GM12873 (cell line): Measurements from ENCODE around the gene TANGO2.

Experiments used
- TF ChIP-seq, protein P1 (sequence below): IDR thresholded peaks from 2 replicates; pipeline ENCODE4 v1.5.1; 2012; ENCODE audit warnings: low read depth, mild to moderate bottlenecking, moderate library complexity, low read length, control low read depth; ENCODE audit not compliant: insufficient read depth; ENCODE audit errors: missing control alignments

The TANGO2 gene

DNA sequence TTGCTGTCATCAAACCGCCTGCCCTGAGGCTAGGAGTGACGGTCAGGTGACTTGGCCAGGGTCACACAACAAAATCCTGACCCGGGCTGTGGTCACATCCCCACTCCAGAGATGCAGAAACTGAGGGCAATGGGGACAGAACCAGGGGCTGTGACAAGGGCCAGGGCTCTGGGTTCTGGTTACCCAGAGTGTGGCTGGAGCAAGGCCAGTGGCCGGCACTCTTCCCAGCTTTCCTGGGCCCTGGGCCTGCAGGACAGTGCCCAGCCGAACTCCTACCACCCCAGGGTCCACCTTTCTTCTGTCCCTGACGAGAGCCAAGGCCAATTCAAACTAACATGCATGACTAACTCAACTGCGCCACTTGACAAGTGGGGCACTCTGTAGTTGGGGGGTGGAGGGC is 40.1 kb upstream of the TANGO2 start:
- TF ChIP-seq, protein P1, sequence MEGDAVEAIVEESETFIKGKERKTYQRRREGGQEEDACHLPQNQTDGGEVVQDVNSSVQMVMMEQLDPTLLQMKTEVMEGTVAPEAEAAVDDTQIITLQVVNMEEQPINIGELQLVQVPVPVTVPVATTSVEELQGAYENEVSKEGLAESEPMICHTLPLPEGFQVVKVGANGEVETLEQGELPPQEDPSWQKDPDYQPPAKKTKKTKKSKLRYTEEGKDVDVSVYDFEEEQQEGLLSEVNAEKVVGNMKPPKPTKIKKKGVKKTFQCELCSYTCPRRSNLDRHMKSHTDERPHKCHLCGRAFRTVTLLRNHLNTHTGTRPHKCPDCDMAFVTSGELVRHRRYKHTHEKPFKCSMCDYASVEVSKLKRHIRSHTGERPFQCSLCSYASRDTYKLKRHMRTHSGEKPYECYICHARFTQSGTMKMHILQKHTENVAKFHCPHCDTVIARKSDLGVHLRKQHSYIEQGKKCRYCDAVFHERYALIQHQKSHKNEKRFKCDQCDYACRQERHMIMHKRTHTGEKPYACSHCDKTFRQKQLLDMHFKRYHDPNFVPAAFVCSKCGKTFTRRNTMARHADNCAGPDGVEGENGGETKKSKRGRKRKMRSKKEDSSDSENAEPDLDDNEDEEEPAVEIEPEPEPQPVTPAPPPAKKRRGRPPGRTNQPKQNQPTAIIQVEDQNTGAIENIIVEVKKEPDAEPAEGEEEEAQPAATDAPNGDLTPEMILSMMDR, result no peak

DNA sequence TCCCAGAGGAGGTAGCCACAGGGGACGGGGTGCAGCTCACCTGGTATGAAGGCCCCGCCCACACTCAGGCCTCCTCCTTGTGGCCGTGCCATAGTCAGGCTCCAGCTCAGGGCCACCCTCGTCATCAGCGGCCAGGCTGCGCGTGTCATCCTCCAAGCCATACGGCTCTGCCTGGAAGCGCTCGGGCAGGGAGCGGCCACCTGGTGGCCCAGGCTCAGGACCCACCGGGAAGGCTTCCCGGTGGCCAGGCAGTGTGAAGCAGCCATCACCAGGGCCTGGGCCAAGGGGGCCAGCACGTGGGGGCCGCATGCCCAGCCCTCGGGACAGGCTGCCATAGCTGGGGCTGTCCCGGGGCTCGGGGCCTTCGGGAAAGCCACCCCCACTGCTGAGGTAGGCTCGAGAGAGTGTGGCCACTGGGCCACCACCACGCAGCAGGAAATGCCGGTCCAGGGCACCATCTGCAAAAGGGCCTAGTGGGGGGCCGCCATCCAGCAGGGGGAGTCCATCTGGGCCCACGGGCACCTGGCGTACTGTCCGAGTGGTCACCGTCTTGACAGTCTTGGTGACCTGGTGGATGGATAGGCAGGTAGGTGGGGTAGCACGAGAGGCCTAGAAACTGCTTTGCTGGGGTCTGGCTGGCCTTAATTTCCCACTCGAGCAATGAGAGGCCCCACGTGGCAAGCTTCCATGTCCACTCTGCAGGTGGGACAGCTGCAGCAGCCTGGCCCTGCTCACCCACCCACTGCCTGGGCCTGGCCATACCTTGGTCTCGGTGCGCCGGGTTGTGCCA is 39.5 kb upstream of the TANGO2 start:
- TF ChIP-seq, protein P1, result no peak

DNA sequence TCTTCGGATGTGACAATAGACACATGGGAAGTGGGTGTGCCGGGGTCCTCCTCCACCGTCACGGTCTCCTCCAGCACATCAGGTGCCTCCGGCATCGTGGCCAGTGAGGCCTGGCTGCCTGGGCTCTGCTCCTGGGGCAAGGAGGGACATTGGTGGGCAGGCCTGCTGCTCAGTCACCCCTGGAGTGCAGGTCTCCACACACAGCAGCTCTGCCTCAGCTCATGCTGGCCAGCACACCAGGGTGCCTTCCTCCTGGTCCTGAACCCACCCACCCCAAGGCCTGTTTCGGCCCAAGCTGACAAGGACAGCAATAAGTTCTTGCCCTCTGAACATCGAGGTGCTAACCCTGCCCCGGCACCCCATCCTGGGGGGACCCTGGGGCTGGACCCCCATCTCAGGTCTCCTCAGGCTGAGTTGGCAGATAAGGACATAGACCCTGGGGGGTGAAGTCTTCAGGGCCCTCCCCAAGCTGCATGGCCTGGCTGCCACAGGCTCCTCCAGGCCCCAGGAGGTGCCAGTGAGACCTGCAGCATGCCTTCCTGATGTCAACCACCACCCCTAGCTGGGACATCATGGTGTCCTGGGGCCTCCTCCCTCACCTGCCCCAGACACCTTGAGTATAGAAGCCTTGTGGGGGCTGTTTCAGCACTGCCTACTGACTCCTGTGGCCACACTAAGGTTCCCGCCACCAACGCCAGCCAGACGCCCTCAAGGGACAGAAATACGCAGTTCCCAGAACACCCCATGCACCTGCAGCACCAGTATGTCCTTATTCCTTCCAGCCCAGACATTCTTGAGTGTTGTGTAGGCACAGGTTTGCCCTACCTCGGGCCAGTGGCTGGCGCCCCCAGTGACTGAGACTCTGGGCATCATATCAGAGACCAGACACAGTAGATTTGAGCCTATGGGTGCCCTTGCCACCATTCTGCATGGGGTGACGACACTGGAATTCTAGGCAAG is 38.7 kb upstream of the TANGO2 start:
- TF ChIP-seq, protein P1, result no peak

DNA sequence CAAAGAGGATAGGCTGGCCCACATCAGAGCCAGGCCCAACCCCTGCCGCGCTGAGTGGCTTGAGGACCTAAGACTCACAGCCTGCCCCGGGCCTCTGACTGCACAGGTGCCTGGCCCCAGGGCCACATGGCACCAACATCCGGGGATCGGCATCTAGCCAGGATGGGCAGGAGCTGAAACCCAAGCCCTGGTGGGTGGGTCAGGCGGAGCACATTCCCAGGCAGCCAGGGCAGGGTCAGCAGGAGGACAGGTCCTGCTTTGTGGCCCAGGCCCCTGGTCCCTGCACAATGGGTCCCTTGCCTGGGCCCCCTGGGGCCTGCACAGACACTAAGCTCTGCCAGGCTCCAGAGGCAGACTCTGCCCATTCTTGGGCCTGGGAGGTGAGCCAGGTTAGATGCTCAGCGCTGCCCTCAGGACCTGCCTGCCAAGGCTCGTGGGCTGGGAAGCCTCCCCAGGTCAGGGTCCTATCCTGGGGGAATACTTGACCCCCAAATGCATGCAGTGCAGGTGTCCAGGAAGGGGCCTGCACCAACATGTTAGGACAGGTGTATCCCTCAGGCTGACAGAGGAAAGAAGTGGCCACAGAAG is 37.8 kb upstream of the TANGO2 start:
- TF ChIP-seq, protein P1, result no peak

DNA sequence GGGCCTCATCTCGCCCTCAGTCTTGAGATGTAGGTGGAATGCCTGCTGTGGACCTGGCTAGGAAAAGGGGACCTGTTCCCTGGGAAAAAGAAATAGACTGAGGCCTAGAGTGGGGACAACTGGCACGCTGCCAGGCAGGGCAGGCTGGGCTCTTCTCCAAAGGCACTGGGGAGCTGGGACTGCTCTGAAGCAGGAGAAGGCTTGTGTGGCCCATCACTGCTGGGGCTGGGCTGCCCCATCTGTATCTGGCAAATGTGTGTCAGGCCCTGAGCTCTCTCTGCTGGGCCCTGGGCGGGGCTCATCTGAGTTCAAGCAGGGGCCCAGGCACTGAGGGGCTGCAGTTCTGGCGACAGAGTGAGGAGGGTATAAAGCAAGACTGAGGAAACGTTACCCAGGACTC is 37.2 kb upstream of the TANGO2 start:
- TF ChIP-seq, protein P1, result no peak

DNA sequence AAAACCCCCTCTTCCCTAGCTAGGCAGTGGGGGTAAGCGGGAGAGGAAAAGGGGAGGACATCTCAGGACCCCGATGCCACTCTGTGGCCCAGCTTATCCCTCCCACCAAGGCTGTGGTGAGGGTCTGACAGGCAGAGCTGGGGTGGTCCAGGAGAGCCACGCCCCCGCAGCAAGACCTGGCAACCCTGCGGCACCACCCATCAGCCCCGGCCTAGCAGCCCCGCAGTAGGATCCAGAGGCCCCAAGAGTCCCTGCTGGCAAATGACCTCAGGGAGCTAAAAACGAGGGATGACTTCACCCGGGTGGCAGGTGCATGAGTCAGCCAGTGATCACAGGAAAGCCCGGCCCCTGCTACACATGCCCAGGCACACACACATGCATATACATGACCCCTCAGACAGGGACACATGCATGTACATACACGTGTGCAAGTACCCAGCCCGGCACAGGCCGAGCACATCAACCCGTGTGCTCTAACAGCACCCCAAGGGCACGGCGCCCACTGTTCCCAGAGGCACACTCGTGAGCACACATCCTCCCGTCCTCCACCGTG is 36.6 kb upstream of the TANGO2 start:
- TF ChIP-seq, protein P1, result no peak
